H54 (cell line): ENCODE measurements around the gene FNIP2.

Source experiments
- DNase-seq: peaks from one replicate; pipeline ENCODE4 v3.0.0; 2011; ENCODE audit warnings: low spot score, mixed read lengths; ENCODE audit not compliant: insufficient read length
- FAIRE-seq: peaks from 3 replicates; lab custom pipeline; 2011; peaks lifted over from hg19 to GRCh38; lab: Jason Lieb, UNC
- POLR2A ChIP-seq: IDR thresholded peaks from 2 replicates; pipeline ENCODE4 v1.6.1; 2011; ENCODE audit warnings: low read depth, mild to moderate bottlenecking, low read length

FNIP2 gene

DNA sequence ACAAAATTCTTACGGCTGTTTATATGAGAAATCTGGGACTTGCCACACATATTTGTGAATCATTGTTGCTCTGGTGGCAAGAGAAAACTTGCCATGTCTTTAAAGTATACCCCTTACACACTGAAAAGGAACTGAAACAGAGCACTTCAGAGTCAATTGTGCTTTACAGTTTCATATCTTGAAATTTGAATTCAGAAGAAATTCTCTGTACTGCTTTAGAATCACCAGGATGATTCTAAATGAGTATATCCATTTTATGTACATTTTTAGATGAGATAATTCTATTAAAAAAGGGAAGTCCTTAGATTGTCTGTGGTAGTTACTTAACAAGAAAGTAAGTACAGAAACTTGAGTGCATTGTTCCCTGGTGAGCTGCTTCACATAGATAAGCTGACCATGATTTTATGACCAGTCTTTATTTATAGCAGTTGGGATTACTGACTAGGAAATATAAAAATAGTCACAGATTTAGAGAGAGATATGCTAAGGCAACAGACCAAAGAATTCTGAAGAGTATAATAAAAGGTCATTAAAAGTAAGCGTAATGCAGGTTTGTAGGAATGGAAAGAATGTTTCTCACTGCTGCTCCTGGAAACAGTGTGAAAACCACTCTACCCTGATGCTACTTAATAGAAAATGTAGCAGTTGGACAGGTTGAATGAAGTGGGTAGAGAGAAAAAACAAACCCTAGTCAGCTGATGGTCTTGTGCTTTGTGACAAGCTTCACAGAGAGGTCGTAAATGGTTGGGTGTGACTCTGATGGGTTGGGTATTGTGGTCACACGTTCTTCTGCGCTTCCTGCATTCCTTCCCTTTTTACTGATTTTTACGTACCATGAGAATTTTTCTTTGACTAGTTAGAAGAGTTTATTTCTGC is 41.0 kb downstream of the FNIP2 start:
- DNase-seq = no peak
- no peak for FAIRE-seq
- no peak for TF ChIP-seq POLR2A

DNA sequence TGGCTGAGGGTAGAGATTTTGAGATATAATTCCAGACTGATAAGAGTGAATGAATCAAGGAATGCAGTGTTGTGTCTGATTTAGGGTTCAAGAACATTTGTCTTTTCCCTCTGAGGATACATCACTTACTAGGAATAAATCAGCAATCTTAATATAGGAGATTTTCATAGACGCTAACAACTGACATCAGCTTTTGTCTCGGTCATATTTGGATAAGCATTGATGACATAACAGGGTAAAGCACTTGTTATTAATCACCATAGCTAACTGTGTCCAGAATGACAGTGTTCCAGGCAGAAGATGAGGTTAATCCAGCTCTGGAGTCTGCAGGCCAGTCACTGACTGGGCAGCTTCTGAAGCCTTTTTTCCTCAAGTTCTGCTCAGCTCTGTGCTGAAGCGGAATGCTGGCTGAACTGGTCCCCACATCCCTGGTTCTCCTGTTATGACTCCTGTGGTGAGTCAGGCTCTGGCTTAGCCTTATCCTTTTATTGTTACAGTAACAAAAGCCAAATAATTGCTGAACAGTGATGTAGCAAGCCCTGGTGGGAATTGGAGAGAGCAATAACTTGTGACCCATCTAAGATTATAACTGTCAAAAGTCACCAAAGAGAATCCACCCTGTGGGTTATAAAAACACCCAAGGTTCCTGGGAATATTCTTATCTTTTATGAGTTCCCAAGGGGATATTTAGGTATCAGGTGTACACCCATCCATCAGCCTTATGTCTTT is 41.8 kb downstream of the FNIP2 start:
- TF ChIP-seq POLR2A = no peak
- FAIRE-seq (peak; percentile 77), DNase-seq (peak; percentile 26)

DNA sequence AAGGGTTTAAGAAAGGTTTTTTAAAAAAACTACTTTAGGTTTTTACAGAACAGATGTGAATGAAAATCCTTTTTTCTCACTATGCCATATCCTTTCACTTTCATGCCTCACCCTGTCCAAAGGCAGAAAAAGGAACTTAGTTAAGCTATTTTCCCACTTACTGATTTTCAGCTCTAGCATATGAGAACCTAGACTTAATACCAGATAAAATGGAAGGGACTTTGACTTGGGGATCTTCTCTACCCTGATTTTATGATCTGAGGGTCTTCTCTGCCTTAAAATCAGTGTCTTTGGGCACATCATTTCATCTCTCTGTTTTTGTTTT is 42.4 kb downstream of the FNIP2 start:
- DNase-seq (no peak), FAIRE-seq (no peak)
- no peak for TF ChIP-seq POLR2A

DNA sequence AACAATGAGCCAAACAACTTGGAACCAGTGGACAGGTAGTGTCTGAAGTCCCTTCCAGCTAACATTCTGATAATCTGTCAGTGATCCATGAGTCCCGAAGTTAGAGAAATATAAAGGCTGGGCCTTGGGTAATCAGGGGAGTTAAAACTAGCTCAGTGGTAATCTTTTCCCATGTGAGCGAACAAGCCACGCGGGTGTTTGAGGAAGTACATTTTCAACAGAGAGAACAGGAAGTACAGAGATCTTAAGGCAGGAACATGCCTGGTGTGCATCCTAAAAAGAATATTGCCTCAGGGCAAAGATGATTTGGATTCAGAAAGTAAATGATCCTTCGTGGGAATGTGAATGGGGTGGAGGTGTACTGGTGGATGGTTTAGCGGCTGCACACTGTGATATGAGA is 42.9 kb downstream of the FNIP2 start:
- no peak for DNase-seq
- no peak for FAIRE-seq
- TF ChIP-seq POLR2A = no peak

DNA sequence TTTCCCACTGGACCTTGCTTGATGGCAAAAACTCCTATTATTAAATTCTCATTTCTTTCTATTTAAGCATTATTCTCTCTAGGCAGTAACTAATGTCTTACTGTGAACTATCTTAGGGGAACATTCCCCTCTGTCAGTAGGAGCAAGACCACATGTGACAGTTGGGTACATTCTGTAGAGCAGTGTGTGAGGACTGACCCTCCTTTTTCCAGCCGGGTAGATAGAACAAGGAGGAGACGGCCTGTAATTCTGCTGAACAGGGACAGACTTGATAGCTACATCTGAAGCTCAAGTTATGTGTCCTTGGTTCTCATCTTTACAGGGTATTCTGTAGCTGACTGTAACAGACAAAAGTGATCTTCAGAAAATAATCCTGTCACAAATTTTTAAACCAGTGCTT is 43.3 kb downstream of the FNIP2 start:
- no peak for TF ChIP-seq POLR2A
- FAIRE-seq = no peak

DNA sequence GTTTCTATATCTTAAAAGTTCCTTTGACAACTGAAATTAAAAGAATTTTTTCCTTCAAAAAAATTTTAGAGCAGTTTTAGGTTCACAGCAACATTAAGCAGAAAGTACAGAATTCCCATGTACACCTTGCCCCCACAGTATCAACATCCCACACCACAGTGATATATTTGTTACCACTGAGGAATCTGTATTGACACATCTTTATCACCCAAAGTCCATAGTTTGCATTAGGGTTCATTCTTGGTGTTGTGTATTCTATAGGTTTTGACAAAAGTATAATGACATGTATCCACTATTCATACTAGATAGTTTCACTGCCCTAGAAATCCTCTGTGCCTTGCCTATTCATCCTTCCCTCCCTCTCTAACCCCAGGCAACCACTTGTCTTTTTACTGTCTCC is 43.7 kb downstream of the FNIP2 start:
- DNase-seq = no peak
- no peak for TF ChIP-seq POLR2A
- no peak for FAIRE-seq

More for the DNA sequence above, 43.3 kb downstream of the FNIP2 start:
- no peak for DNase-seq

DNA sequence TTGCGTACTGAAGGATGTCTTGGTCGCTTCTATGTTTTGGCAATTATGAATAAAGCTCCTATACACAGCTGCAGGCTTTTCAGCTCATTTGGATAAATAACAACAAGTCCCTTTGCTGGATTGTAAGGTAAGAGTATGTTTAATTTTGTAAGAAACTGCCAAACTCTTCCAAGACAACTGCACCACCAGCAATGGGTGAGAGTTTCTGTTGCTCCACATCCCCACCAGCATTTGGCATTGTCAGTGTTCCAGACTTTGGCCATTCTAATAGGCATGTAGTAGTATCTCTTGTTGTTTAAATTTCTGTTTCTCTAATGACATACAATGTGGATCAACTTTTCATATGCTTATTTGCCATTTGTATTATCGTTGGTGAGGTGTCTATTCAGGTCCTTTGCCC is 44.3 kb downstream of the FNIP2 start:
- FAIRE-seq = no peak
- no peak for DNase-seq
- no peak for TF ChIP-seq POLR2A

DNA sequence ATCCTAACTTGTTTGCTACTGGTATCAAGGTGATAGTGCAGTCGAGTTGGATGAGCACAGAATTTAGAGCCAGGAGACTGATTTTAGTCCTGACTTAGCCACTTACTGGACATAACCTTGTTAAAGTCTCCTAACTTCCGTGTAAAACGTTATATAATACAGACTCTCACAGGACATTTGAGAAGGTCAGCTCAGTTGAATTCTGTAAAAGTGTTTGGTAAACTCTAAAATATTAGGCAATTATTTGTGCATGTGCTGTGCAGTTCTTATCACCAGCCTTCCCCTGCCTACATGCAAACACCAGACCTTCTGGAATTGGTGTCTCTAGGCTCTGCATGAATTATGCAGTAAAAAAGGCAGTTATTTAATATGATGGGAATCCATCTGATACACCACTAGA is 45.4 kb downstream of the FNIP2 start:
- no peak for TF ChIP-seq POLR2A
- FAIRE-seq (no peak), DNase-seq (no peak)

DNA sequence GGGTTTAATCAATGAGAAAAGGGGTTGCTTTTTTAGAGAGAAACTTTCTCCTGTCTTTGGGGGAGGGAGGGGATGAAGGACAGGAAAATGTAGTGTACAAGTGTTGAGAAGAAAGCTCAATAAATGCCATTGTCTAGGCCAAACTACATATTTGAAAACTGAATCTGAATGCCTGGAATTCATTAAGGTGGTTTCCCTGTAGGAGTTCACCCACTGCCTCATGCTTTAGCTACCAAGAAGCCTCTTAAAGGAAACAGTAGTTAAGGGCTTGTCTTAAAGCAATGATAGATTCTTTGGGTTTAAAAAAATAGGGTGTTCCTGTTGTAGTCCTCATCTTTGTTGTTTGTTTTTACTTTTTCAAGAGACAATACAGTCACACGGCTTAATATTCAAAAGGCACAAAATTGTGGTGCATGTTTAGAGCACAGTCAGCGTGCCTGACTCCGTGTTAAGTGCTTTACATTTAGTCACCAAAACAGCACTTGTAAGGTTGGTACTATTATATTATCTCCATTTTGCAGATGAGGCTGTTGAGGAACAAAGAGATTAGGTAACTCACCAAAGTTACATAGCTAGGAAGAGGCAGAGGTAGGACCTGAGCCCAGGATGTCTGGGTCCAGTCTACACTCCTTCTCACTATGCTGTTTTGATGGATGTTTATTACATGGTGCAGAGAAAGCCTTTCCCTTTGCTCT is 46.0 kb downstream of the FNIP2 start:
- FAIRE-seq = no peak
- no peak for TF ChIP-seq POLR2A
- DNase-seq = no peak

DNA sequence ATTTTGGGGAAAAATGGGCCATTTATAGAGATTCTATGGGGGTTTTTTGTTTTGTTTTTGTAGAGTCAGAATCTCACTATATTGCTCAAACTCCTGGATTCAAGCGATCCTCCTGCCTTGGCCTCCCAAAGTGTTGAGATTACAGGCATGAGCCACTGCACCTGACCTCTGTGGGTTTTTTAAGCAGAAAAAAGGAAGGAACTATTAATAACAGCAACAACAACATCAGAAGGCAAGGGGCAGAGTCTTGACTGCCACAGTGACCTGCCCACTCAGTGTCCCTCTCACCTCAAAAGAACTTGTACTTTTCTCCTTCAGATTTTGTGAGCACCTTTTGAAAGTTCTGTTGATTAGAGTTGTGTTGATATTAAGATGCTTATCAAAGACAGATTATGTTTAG is 48.1 kb downstream of the FNIP2 start:
- no peak for TF ChIP-seq POLR2A
- DNase-seq = no peak
- FAIRE-seq = no peak

DNA sequence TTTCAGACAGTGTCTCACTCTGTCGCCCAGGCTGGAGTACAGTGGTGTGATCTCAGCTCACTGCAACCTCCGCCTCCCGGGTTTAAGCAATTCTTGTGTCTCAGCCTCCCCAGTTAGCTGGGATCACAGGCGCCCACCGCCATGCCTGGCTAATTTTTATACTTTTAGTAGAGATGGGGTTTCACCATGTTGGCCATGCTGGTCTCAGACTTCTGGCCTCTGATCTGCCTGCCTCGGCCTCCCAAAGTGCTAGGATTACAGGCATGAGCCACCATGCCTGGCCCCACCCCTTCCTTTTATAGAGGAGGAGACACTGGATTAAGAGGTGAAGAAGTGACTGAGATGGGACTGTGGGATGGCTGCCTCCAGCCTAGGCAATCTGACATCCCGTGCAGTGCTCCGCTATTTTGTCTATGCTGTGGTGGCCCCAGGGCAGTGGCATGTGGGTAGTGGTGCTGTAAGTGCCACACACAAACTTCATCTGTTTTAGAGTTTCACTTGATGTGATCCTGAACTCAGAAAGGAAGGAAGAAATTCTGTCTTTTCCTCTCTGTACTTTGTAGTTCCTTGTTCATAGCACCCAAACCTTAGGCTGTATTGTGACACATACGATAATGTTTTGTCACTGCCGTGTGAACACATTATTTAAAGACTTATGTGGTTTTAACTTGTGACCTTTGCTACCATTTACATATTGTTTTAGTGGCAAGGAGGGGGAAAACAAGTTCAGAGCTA is 48.9 kb downstream of the FNIP2 start:
- DNase-seq (no peak), FAIRE-seq (no peak)
- no peak for TF ChIP-seq POLR2A

DNA sequence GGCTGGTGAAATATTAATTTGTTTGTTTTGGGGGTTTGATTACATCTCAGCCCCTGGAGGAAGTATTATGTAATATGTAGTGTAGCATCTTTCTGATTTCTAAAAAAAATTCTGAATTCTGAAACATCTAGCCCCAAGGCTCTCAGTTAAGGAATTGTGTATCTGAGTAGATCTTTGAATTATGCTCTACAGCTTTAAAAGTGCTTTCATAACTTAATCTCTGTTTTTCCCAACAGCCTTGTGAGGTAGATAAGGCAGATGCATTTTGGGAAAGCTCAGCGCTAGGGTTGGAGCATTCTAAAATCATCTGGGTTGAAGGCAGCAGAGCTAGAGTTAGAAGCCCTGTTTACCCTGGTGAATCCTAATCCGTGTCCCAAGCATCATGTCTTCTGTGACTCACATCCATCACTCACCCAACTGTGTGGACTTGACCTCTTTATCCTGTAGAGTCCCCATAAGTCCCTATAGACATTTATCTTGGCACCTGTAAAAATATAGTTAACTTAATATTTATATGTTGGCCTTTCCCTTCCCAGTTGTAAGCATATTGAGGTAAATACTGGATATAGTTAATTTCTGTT is 49.8 kb downstream of the FNIP2 start:
- no peak for TF ChIP-seq POLR2A
- FAIRE-seq (no peak), DNase-seq (no peak)
